Measurements from ENCODE around the gene ANKH. TPM values are rescaled to one million over a fixed set of nuclear protein-coding genes. Genes with fewer than 3 reads are reported as not detected.

ANKH gene
- total and polyA plus RNA-seq, 2 of the 13 experiments (the other 11 are each of a cell fraction or from before 2014, with no cell fraction given): 25.0 to 36.0 TPM

DNA sequence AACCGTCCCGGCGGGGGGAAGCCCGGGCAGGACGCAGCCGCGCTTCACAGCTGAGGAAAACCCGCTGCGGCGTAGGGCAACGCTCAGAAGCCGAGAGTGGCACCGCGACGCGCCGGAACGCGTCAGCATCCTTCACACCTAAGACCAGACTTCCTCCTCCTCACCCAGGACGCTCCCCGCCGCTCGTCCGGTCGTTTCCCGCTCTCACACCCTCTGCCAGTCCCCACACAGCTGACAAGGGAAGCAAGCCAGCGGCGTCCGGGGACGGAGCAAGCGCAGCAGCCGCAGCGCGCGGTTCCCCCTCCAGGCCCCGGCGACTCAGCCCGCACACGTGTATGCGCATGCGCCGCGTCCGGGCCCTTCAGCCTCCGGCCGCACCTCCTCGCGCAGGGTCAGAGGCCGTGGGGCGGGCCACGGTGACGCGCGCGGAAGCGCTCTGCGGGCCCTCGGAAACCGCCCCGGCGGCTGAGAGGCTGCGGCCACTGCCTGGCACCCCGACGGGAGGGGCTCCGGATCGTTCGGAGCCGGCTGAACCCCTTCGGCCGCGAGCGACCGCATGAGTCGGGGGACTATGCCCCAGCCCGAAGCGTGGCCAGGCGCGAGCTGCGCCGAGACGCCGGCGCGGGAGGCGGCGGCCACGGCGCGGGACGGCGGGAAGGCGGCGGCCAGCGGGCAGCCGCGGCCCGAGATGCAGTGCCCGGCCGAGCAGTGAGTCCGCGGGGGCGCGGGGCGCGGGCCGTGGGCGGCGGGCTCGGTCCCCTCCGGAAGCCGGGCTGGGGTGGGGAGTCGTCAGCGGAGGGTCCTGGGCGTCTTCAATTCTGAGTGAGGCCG, 207.1 kb downstream of the ANKH start, which contains the start of gene OTULIN (continued):
- TF ChIP-seq ZC3H4 (CRISPR knock-in tag; IDR thresholded peaks at IDR 0.05; ENCODE audit: borderline replicate concordance): no peak
- no peak for TF ChIP-seq ZNF496 (CRISPR knock-in tag; IDR thresholded peaks at IDR 0.05; ENCODE audit: insufficient replicate concordance)
- TF ChIP-seq IRF2 (CRISPR knock-in tag; IDR thresholded peaks at IDR 0.05): peak; percentile 79
- no peak for TF ChIP-seq ZNF549 (CRISPR knock-in tag; IDR thresholded peaks at IDR 0.05)
- peak; percentile 55; the same call in 1 of the 2 replicates for TF ChIP-seq ZNF746 (CRISPR knock-in tag; IDR thresholded peaks at IDR 0.05)
- TF ChIP-seq LCORL (IDR thresholded peaks at IDR 0.05): no peak
- TF ChIP-seq LCORL (CRISPR knock-in tag; IDR thresholded peaks at IDR 0.05): peak; percentile 80
- TF ChIP-seq, protein P1, sequence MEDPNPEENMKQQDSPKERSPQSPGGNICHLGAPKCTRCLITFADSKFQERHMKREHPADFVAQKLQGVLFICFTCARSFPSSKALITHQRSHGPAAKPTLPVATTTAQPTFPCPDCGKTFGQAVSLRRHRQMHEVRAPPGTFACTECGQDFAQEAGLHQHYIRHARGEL (CRISPR knock-in tag; IDR thresholded peaks at IDR 0.05): peak; percentile 90
- TF ChIP-seq HIVEP1 (CRISPR knock-in tag; IDR thresholded peaks at IDR 0.05): no peak; the same call in 1 of the 2 replicates
- TF ChIP-seq ZNF879 (CRISPR knock-in tag; IDR thresholded peaks at IDR 0.05): 0 out of 2 replicates have a peak, but pooled peaks have one; percentile 49
- TF ChIP-seq, protein P2, sequence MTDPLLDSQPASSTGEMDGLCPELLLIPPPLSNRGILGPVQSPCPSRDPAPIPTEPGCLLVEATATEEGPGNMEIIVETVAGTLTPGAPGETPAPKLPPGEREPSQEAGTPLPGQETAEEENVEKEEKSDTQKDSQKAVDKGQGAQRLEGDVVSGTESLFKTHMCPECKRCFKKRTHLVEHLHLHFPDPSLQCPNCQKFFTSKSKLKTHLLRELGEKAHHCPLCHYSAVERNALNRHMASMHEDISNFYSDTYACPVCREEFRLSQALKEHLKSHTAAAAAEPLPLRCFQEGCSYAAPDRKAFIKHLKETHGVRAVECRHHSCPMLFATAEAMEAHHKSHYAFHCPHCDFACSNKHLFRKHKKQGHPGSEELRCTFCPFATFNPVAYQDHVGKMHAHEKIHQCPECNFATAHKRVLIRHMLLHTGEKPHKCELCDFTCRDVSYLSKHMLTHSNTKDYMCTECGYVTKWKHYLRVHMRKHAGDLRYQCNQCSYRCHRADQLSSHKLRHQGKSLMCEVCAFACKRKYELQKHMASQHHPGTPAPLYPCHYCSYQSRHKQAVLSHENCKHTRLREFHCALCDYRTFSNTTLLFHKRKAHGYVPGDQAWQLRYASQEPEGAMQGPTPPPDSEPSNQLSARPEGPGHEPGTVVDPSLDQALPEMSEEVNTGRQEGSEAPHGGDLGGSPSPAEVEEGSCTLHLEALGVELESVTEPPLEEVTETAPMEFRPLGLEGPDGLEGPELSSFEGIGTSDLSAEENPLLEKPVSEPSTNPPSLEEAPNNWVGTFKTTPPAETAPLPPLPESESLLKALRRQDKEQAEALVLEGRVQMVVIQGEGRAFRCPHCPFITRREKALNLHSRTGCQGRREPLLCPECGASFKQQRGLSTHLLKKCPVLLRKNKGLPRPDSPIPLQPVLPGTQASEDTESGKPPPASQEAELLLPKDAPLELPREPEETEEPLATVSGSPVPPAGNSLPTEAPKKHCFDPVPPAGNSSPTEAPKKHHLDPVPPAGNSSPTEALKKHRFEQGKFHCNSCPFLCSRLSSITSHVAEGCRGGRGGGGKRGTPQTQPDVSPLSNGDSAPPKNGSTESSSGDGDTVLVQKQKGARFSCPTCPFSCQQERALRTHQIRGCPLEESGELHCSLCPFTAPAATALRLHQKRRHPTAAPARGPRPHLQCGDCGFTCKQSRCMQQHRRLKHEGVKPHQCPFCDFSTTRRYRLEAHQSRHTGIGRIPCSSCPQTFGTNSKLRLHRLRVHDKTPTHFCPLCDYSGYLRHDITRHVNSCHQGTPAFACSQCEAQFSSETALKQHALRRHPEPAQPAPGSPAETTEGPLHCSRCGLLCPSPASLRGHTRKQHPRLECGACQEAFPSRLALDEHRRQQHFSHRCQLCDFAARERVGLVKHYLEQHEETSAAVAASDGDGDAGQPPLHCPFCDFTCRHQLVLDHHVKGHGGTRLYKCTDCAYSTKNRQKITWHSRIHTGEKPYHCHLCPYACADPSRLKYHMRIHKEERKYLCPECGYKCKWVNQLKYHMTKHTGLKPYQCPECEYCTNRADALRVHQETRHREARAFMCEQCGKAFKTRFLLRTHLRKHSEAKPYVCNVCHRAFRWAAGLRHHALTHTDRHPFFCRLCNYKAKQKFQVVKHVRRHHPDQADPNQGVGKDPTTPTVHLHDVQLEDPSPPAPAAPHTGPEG (CRISPR knock-in tag; IDR thresholded peaks at IDR 0.05): peak; percentile 71; the same call in 1 of the 2 replicates
- TF ChIP-seq, protein P3, sequence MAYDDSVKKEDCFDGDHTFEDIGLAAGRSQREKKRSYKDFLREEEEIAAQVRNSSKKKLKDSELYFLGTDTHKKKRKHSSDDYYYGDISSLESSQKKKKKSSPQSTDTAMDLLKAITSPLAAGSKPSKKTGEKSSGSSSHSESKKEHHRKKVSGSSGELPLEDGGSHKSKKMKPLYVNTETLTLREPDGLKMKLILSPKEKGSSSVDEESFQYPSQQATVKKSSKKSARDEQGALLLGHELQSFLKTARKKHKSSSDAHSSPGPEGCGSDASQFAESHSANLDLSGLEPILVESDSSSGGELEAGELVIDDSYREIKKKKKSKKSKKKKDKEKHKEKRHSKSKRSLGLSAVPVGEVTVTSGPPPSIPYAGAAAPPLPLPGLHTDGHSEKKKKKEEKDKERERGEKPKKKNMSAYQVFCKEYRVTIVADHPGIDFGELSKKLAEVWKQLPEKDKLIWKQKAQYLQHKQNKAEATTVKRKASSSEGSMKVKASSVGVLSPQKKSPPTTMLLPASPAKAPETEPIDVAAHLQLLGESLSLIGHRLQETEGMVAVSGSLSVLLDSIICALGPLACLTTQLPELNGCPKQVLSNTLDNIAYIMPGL (CRISPR knock-in tag; IDR thresholded peaks at IDR 0.05; ENCODE audit: borderline replicate concordance in 1 of 2, low read depth in 1 of 2): peak; percentile 32 to 80; a peak in 2 of 4 replicates
- TF ChIP-seq ZNF430 (CRISPR knock-in tag; IDR thresholded peaks at IDR 0.05): peak; percentile 86
- TF ChIP-seq ZNF17 (CRISPR knock-in tag; IDR thresholded peaks at IDR 0.05): no peak
- no peak for TF ChIP-seq SATB2 (CRISPR knock-in tag; IDR thresholded peaks at IDR 0.05)
- TF ChIP-seq ZNF124 (CRISPR knock-in tag; IDR thresholded peaks at IDR 0.05): 0 out of 2 replicates have a peak, but pooled peaks have one; percentile 51
- TF ChIP-seq ZNF7 (CRISPR knock-in tag; IDR thresholded peaks at IDR 0.05): no peak
- TF ChIP-seq ZBTB21 (CRISPR knock-in tag; IDR thresholded peaks at IDR 0.05): no peak
- TF ChIP-seq TCF12 (IDR thresholded peaks at IDR 0.05): no peak
- peak; percentile 38; the same call in 1 of the 2 replicates for TF ChIP-seq TCF12 (CRISPR knock-in tag; IDR thresholded peaks at IDR 0.05)
- TF ChIP-seq SMAD1 (CRISPR knock-in tag; IDR thresholded peaks at IDR 0.05; ENCODE audit: borderline replicate concordance, low read depth): peak; percentile 68; the same call in 1 of the 2 replicates
- no peak for TF ChIP-seq ZNF652 (CRISPR knock-in tag; IDR thresholded peaks at IDR 0.05; ENCODE audit: borderline replicate concordance, low read depth)
- TF ChIP-seq ZSCAN21 (CRISPR knock-in tag; IDR thresholded peaks at IDR 0.05; ENCODE audit: borderline replicate concordance): peak; percentile 92; the same call in 1 of the 2 replicates
